SKM-1 (cell line): ENCODE measurements around the gene CLCN3.
A peak's percentile ranks its signal among the peaks of the same experiment; 100 is the strongest.
"Not testable (repeated sequence)": the region's sequence is repeated elsewhere in the genome, so short reads cannot be mapped to it uniquely, and the experiment has no call there.

Experiments used
- DNase-seq: peaks from one replicate; lab custom pipeline; 2025; ENCODE audit not compliant: unreplicated experiment; lab: John Stamatoyannopoulos, UW

Gene CLCN3

DNA sequence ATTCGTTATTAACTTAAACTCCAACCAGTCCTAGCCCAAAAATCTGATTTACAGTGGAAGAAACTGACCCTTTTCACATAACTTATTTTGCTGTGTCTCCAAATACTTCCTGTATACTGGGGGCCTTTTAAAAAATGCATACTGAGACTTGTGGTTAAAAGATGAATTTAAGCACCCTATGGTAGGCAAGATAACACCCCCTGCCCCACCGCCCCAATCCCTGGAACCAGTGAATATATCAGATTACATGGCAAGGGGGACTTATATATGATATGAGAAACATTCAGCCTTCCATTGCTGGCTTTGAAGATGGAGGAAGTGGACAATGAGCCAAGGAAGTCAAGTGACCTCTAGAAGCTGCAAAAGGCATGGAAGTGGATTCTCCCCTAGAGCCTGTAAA is 3.1 kb upstream of the CLCN3 start:
- DNase-seq: no peak

DNA sequence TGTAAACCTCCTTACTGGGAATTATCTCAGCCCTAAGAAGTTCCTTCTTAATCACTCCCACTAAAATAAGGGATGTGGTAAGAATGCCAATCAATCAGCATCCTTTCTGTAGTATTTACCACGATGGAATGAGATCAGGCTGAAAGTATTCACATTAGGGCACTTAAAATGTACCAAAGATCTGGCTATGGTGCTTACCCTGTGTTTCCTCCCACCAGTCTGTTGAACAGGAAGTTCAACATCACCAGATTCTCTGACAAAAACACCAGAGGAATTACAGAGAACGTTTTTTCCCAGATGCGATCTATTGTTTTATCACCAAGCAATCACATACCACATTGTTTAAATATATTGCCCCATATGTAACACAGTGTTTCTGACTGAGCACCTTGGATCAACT is 2.1 kb upstream of the CLCN3 start:
- no peak for DNase-seq

DNA sequence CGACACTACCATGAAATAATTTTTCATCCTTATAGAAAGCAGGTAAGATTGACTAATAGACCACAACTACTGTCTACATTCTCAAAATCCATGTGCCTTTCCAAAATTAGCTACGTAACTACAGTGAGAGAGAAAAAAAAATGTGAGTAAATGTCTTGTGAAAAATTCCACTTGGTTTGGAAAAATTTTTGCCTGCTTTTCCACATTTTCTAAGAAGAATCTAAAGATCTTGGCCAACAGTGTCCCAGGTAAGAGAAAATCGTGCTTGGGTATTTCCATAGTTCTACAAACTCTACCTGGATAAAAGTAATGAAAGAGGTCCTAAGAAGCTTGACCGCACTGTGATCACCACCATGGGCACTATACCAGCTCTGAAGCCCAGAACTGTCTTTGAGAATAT is 1.4 kb upstream of the CLCN3 start:
- no peak for DNase-seq

DNA sequence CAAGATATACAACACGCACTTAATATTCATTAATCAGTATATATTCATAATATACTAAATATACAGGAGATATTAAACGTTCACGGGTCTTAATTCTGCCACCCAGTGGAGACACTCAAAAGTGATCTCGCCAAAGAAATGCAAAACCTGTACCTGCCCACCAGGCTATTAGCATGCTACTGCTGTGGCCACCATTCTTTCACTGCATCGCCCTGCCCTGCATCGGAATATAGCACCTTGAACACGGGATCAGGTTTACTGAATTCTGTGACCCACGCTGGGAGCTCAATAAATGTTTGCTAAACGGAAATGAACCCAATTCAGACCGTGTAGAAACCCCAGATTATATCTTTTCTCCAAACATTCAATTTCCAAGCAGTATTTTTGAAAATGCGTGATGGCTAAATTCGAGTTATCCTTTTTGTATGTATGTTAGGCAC is 840 bp upstream of the CLCN3 start:
- DNase-seq: peak; percentile 27

DNA sequence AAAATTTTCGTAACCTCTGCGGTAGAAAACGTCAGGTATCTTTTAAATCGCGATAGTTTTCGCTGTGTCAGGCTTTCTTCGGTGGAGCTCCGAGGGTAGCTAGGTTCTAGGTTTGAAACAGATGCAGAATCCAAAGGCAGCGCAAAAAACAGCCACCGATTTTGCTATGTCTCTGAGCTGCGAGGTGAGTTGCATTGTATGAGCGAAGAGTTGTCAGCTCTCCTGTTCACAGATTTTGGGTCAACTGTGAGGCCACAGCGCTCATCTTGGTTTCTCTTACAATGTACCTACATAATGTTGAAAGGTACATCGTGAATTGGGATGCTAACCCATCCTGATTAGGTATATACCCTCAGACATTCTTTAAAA is 486 bp downstream of the CLCN3 start:
- DNase-seq: no peak

DNA sequence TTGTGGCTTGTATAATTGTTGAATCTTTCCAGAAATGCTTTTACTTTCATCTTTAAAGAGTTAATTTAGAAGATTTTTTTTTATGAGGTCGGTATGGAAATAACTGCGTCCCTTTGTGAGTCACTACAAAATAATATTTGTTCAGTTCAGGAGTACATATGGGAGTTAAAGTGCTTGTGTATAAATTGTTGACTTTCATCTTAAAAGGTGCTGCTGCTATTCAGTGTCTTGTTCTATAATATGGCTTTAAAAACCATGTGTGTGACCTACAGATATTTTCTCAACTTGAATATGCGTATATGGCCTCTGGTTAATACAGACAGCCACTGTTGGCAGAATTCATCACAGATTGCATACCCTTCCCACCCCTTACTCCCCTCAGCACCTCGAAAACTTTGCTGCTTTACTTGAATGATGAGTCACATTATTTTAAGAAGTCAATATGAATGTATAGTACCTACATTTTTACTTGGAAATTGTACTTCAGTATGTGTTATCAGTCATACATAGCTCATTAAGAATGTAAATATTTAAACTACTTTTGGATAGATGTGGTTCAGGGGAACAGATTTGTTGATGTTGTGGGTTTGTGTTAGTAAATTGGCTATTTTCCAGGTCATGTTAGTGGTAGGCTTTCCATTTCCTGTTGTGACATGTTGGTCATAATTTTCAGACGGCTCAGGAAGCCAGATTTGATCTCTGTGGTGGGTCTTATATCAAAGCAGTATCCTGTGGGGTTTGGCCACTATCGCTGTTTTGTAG is 1.5 kb downstream of the CLCN3 start:
- no peak for DNase-seq

DNA sequence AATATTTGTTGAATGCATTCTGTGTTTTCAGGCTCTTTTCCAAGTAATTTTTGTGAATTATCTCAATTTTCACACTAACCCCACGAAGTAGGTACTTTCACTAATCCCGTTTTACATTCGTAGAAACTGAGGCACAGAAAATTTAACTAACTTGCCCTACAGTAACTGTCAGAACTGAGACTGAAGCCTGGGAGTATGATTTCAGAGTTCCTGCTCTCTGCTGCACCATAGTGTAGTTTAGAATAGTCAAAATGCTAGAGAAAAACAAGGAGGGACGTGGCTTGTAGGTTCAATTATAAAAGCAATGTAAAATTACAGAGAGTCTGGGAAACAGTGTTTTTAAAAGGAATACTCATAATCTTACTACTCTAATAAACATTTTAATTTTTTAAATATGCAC is 2.2 kb downstream of the CLCN3 start:
- no peak for DNase-seq

DNA sequence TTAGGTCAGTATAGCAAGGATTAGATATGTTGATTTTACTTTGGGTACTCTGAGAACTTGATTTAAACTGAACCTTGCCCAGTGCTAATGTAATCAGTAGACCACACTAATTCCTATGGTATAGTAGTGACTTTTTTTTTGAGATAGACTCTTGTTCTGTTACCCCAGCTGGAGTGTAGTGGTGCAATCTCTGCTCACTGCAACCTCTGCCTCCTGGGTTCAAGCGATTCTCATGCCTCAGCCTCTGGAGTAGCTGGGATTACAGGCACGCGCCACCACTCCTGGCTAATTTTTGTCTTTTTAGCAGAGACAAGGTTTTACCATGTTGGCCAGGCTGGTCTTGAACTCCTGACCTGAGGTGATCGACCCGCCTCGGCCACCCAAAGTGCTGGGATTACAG is 3.6 kb downstream of the CLCN3 start:
- DNase-seq: not testable (repeated sequence)

DNA sequence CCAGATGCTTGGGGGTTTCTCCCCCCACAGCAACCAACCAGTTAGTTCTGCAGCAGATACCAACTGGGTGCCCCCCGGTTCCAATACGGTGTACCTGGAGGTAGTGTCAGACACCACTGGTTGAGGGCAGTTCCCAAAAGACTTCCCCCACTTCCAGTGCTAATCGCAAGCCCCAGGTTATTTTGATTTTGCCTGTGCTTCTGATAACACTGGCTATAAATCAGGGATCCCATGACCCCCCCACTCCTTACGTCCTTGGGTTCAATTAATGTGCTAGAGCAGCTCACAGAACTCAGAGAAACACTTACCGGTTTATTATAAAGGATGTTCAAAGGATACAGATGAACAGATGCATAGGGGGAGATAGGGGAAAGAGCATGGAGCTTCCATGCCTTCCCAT is 5.5 kb downstream of the CLCN3 start:
- no peak for DNase-seq

DNA sequence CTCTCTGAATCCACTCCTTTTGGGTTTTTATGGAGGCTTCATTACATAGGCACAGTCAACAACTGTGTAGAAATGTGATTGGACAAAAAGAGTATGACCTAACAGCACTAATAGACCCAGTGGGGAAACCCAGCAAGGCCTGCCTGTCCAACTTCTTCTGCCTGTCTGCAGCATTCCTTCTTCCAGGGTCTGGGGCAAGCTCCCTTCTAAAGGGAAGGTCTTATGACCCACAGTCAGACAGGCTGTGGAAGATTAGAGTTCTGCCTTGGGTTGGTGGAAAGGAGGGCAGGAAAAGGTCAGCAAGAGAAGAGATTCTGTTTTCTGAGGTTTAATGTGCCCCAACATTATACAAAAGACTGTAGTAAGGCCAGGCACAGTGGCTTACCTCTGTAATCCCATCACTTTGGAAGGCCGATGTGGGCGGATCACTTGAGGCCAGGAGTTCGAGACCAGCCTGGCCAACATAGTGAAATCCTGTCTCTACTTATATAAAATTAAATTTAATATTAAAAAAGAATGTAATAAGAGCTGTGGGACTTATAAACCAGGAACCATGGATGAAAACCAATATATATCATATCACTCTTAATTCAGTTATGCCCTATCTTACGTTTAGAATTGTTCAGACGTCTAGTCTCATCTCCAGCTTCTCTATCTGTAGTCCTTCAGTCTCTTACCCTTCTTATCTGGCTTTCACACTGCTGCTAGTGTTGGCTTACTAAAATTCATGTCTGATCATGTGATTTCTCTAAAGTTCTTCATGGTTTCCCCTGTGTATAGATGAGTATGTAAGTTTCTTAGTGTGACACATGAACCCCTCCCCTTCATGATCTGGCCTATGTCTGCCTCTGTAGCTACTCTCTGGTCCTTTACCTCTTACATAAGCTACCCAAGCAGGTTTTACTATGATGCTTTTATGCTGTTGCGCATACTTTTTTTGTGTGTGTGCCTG is 6.2 kb downstream of the CLCN3 start:
- no peak for DNase-seq

DNA sequence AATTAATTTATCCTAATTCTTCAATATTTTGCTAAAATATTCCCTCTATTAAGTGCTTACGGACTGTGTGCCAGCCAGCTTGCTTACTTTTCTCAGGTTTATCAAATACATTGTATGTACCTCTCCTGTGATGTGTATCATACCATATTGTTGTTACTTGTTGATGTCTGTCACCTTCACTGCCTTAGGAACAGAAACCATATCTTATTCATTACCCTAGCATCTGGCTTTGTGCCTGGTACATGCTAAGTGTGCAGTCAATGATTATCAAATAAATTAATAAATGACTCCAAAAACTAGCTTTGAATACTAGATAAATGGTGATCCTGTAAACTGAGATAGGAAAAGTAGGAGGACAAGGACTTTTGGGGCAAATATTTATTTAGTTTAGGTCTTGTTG is 6.9 kb downstream of the CLCN3 start:
- DNase-seq: no peak

DNA sequence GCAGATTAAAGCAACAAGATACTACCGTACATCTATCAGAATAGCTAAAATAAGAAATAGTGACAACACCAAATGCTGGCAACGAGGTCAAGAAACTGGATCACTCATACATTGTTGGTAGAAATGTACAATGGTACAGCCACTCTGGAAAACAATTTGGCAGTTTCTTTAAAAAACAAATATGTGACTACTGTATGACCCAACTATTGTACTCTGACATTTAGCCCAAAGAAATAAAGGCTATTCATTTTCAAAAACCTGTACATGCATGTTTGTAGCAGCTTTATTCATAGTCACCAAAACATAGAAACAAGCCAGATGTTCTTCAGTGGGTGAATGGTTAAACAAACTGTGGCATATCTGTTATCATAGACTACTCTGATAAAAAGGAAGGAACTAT is 8.2 kb downstream of the CLCN3 start:
- DNase-seq: no peak

DNA sequence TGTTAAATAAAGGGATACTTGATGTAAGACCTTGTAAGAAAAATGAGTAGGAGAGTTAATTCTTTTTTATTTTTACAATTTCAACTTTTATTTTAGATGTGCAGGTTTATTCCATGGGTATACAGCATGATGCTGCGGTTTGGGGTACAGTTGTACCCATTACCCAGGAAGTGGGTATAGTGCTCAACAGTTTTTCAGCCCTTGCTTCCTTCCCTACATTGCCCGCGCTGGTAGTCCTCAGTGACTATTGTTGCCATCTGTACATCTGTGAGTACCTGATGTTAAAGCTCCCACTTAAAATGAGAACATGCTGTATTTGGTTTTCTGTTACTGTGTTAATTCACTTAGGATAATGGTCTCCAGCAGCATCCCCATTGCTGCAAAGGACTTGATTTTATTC is 9.7 kb downstream of the CLCN3 start:
- no peak for DNase-seq

DNA sequence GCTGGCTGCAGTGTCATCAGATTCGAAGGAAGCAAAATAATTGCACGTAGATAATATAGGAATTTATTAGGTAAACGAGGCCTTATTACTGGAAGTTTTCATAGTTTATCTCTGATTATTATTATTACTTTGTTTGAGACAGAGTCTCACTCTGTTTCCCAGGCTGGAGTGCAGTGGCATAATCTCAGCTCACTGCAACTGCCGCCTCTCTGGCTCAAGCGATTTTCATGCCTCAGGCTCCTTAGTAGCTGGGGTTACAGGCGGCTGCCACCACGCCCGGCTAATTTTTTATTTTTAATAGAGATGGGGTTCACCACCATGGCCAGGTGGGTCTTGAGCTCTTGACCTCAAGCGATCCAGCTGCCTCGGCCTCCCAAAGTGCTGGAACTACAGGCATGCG is 12.5 kb downstream of the CLCN3 start:
- DNase-seq: no peak

DNA sequence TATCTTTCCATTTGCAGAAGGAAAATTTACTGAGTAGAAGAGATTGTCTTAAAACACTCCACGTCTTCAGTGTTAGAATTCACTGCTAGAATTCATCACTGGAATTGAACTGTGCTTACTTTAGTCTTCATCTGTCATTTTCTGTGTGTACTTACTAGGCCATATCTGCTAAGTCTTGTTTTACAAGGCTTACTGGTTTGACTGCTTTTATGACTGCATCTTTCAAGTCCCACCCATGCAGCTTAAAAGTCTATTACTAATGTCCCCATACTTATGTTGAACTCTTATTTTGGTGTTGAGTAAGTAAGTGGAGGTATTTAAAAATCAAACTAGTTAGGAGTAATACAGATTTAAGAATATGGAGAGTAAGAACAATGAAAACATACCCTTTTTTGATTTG is 14.6 kb downstream of the CLCN3 start:
- no peak for DNase-seq

DNA sequence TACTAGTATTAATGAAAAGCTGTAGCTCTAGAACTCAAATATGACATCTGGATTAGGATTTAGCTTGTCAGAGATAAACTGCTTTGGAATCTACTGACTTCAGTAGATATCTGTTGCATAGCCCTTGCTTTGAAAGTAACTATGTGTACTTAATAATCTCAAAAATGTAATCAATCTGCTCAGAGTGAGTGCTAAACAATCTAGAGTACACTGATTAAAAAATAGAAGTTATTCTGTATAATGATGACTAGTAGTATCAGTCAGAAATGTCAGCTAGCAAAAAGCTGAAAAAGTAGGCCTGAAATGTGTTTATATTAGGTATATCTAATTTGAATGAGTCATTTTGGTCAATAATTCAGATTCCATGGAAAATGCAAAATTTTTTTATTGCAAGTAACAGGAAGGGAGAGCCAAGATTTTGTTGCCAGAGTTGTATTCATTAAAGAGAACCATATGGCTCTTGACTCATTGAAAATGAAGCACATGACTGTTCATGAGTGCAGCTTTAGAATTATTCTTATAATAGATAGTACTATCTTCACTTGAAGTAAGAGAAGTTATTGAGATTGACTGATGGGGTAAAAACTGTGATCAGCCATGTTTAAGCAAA is 20.0 kb downstream of the CLCN3 start:
- no peak for DNase-seq

DNA sequence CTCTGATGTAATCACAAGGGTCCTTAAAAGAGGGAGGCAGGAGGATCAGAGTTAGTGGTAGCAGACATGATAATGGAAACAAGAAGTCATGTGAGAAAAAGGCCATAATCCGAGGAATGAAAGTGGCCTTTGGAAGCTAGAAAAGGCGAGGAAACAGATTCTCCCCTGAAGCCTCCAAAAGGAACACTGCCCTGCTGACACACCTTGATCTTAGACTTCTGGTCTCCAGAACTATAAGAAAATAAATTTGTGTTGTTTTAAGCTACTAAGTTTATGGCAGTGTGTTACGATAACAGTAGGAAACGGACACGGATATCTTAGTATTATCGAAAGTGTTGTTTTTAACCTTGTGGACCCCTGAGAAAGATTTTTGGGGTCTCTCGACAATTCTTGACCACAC is 24.4 kb downstream of the CLCN3 start:
- DNase-seq: no peak

DNA sequence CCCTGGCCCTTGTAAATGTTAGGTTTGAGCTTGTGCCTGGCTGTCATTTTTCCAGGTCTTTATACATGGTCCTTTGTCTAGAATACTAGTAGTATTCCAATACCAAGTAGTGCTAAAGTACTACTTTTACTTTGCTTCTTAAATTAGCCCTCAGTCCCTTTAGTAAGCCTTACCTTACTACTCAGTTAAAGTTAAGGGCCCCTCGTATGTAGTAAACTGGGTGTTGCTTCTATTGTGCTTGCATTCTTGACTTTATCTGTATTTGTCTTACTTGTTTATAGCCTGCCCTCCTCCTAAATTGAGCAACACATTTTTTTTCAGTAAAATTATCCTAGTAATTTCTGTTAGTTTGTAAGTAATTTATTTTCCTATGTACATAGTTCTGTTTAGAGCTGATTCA is 25.2 kb downstream of the CLCN3 start:
- DNase-seq: no peak

DNA sequence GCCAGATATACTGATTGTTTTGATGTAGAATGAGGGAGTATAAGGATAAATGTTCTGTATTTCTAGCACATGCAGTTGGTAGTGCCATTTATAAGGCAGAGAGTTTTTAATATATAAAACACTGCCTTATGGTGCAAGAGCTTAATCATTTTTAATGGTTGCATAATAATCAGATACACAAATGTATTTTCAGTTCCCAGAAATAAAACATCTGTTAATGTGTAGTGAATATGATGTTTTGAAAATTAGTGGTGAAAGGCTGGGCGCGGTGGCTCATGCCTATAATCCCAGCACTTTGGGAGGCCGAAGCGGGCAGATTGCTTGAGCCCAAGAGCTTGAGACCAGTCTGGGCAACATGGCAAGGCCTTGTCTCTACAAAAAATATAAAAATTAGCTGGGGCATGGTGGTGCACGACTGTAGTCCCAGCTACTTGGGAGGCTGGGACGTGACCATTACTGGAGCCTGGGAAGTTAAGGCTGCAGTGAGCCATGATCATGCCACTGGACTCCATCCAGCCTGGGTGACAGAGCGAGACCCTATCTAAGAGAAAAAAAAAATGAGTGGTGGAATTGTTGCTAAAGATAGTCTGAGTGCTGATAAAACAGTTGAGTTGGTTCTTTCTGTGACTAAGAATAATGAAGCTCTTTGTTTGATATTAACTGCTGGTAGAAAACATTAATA is 29.3 kb downstream of the CLCN3 start:
- DNase-seq: no peak

DNA sequence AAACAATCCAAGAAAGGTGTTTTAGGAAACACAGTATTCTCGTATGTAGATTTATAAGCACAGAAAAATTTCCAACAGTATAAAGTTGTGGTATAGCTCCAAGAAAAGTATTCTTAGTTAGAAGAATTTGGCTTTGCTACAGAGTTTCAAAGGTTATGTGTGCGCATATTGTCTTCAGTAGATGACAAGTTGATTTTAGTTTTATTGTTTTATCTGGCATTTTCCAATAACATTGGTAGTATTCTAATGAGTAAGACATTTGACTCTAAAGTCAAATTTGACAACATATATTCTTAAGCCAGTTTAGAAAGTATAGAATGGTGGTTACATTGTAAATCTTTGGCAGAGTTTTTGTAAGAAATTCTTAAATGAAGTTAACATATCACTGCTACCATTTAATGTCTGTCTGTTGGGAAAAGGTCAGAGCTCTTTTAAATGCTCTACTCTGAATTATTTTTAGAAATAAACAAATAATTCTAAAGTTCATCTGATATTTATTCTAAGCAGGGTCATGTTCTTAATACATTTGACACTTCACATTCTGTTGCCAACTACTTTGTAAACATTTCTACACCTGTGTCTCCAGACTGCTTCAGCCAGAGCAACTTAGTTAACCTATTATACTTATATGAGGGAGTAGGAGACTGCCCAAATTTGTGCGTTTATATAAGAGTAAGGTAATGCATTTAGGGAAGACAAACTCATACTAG is 30.0 kb downstream of the CLCN3 start:
- DNase-seq: no peak

DNA sequence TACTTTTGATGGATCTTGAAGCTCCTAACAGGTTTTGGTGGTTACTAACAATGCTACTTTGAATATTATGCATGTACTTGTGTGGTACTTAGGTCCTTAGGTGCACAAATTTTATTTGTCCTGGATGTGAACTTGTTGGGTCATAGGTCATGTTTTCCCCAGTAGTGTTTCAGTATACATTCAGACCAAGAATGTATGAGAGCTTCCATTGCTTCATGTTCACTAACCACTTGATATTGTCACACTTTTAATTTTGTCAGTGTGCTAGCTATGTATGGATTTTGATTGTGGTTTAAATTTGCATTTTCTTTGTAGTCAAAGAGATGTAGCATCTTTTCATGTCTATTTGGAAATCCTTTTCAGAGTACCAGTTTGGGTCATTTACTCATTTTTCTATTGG is 32.2 kb downstream of the CLCN3 start:
- DNase-seq: no peak
